K562 (cell line): ENCODE data around the gene CPPED1.

Source experiments
- HDGF ChIP-seq: fragments of 450-650 bp; IDR thresholded peaks from 2 replicates; pipeline ENCODE4 v1.6.1; 2016
- KDM2B ChIP-seq: fragments of 250-450 bp; sonication (Bioruptor Pico); IDR thresholded peaks from 2 replicates; pipeline ENCODE4 v1.8.0; 2021; ENCODE audit warnings: mild to moderate bottlenecking, moderate library complexity
- MTA1 ChIP-seq: fragments of 450-650 bp; IDR thresholded peaks from 2 replicates; pipeline ENCODE4 v1.6.1; 2017; ENCODE audit warnings: borderline replicate concordance
- ZNF232 ChIP-seq: sonication (generic); formaldehyde crosslinking; IDR thresholded peaks from 2 replicates; pipeline ENCODE4 v1.8.0; 2022; ENCODE audit warnings: mild to moderate bottlenecking, missing genetic modification reagents
- TF ChIP-seq, protein P1 (sequence below): fragments of 250-450 bp; sonication (Bioruptor Pico); IDR thresholded peaks from 2 replicates; pipeline ENCODE4 v1.4.0; 2020; ENCODE audit warnings: mild to moderate bottlenecking
- TF ChIP-seq, protein P2 (sequence below), 3 experiments: IDR thresholded peaks in 2 of 3; conservative IDR thresholded peaks in 1 of 3; 2 replicates each; pipeline ENCODE4 v1.5.1; 2011 to 2012; ENCODE audit warnings: low read length in 3 of 3, mild to moderate bottlenecking in 3 of 3, control low read depth in 2 of 3, improper control_type of control experiment in 1 of 3, inconsistent platforms in 1 of 3, low read depth in 1 of 3, mixed read lengths in 1 of 3, moderate library complexity in 1 of 3; ENCODE audit not compliant: insufficient read depth in 2 of 3

DNA sequence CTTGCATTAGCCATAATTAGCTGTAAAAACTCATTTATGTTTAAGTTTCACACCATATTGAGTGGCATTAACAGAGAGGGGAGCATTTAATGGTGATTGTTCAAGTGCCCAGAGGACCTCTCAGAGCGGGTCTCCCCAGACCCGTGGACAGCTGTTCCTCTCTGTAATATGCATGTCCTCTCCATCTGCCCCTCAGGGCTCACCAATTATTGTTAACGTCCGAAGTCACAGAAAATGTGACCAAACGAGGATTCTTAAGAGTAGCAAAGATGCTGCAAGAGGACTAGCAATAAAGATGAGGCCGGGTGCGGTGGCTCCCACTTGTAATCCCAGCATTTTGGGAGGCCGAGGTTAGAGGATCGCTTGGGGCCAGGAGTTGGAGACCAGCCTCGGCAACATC lies 130.2 kb downstream of the CPPED1 start:
- TF ChIP-seq HDGF: no peak
- TF ChIP-seq, protein P1, sequence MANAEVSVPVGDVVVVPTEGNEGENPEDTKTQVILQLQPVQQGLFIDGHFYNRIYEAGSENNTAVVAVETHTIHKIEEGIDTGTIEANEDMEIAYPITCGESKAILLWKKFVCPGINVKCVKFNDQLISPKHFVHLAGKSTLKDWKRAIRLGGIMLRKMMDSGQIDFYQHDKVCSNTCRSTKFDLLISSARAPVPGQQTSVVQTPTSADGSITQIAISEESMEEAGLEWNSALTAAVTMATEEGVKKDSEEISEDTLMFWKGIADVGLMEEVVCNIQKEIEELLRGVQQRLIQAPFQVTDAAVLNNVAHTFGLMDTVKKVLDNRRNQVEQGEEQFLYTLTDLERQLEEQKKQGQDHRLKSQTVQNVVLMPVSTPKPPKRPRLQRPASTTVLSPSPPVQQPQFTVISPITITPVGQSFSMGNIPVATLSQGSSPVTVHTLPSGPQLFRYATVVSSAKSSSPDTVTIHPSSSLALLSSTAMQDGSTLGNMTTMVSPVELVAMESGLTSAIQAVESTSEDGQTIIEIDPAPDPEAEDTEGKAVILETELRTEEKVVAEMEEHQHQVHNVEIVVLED (CRISPR knock-in tag): no peak
- TF ChIP-seq, protein P2, sequence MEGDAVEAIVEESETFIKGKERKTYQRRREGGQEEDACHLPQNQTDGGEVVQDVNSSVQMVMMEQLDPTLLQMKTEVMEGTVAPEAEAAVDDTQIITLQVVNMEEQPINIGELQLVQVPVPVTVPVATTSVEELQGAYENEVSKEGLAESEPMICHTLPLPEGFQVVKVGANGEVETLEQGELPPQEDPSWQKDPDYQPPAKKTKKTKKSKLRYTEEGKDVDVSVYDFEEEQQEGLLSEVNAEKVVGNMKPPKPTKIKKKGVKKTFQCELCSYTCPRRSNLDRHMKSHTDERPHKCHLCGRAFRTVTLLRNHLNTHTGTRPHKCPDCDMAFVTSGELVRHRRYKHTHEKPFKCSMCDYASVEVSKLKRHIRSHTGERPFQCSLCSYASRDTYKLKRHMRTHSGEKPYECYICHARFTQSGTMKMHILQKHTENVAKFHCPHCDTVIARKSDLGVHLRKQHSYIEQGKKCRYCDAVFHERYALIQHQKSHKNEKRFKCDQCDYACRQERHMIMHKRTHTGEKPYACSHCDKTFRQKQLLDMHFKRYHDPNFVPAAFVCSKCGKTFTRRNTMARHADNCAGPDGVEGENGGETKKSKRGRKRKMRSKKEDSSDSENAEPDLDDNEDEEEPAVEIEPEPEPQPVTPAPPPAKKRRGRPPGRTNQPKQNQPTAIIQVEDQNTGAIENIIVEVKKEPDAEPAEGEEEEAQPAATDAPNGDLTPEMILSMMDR (IDR thresholded peaks at IDR 0.05 in 2 of 3, conservative IDR thresholded peaks at IDR 0.05 in 1 of 3; ENCODE audit: insufficient read depth in 2 of 3, low read depth in 1 of 3, low read length in 3 of 3): no peak
- TF ChIP-seq KDM2B (CRISPR knock-in tag): no peak
- no peak for TF ChIP-seq MTA1
- no peak for TF ChIP-seq ZNF232 (CRISPR knock-in tag)
